Peyer's patch (tissue), 4 donors: Measurements from ENCODE around the gene ZNF787. TPM values are rescaled to one million over a fixed set of nuclear protein-coding genes. Genes with fewer than 3 reads are reported as not detected.
A peak's percentile ranks its signal among the peaks of the same experiment; 100 is the strongest.

Source experiments
- DNase-seq, 3 donors: peaks; one replicate each; pipeline ENCODE4 v3.0.0-alpha.2; 2017 to 2019
- H3K27ac ChIP-seq, 4 donors: fragments of 200-600 bp; sonication (generic); one replicate each; pipeline ENCODE4 v1.5.1; 2016 to 2019
- H3K27me3 ChIP-seq, 2 donors: fragments of 200-600 bp; sonication (generic); one replicate each; pipeline ENCODE4 v1.5.1; 2019
- H3K36me3 ChIP-seq, 3 donors: fragments of 200-600 bp; sonication (generic); one replicate each; pipeline ENCODE4 v1.5.1; 2016 to 2019
- H3K4me1 ChIP-seq, 4 donors: fragments of 200-600 bp; sonication (generic); one replicate each; pipeline ENCODE4 v1.5.1; 2016 to 2019
- H3K4me3 ChIP-seq, 4 donors: fragments of 200-600 bp; sonication (generic); 1 replicate in 3 of 4; 2 replicates in 1 of 4; pipeline ENCODE4 v1.5.1; 2016 to 2019; ENCODE audit warnings: mild to moderate bottlenecking in 1 of 4
- H3K9me3 ChIP-seq, 4 donors: fragments of 200-600 bp; sonication (generic); one replicate each; pipeline ENCODE4 v1.5.1; 2016 to 2019; ENCODE audit warnings: mild to moderate bottlenecking in 1 of 4
- POLR2A ChIP-seq, 2 donors: fragments of 450-650 bp; IDR thresholded peaks; one replicate each; pipeline ENCODE4 v1.5.1; 2017; ENCODE audit warnings: antibody characterized with exemption in 2 of 2, mild to moderate bottlenecking in 2 of 2, moderate library complexity in 2 of 2
- total RNA-seq, 4 donors: library from RNA; depleted of rRNA; stranded (reverse); fragments of >200 nt; gene quantifications; one replicate each; pipeline ENCODE4 v1.1.0, GENCODE V29; 2016
- TF ChIP-seq, protein P1 (sequence below), 6 experiments: fragments of 450-650 bp in 4 of 6; fragments of 200-600 bp in 2 of 6; sonication (generic) in 1 of 6; IDR thresholded peaks; one replicate each; pipeline ENCODE4 v1.5.1; 2017 to 2019; ENCODE audit warnings: antibody characterized with exemption in 6 of 6, mild to moderate bottlenecking in 3 of 6, moderate library complexity in 1 of 6

The ZNF787 gene
- total RNA-seq, 4 donors from 2014 or later, result 19.0 to 42.1 (median 26.9) TPM

DNA sequence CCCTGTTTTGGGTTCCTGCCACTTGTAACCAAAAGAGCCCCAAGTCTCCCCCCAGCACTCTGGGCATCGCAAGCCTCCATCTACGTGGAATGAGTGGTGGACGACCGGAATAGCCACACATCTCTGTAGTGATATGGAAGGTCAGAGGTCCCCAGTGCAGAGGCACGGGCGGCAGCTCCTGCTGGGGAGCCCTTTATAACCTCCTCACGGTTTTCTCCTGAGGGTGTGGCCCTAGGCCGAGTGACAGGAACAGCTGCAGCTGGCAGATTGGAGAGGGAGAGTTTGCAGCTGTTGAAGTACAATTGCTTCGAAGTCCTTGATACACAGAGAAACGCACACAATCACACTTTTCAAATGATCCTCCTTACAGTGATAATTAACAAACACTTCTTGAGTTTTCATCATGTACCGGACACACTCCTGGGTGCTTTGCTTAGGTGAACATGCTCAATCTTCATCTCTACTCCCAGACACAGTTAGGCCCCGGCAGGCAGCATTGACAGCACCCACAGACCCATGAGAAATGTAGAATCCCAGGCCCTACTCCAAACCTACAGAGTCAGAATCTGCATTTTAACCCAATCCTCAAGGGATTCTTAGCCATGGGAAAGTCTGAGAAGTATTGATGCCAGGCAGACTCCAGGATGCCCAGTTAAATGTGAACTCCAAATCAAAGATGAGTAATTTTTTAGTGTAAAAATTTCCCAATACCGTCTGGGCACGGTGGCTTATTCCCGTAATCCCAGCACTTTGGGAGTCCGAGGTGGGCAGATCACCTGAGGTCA is 4.9 kb upstream of the ZNF787 start:
- Histone ChIP-seq H3K27me3 (no peaks in the 10 kb centered on the region), H3K4me3 (no peak overlapping the region), H3K36me3 (no peaks in the 10 kb centered on the region), H3K27ac (no peak overlapping the region), H3K4me1 (peaks cover 0 to 8% (median 0%) of the 10 kb centered on the region in 4 donors), H3K9me3 (no peaks in the 10 kb centered on the region)
- DNase-seq, result no peak
- TF ChIP-seq, protein P1, sequence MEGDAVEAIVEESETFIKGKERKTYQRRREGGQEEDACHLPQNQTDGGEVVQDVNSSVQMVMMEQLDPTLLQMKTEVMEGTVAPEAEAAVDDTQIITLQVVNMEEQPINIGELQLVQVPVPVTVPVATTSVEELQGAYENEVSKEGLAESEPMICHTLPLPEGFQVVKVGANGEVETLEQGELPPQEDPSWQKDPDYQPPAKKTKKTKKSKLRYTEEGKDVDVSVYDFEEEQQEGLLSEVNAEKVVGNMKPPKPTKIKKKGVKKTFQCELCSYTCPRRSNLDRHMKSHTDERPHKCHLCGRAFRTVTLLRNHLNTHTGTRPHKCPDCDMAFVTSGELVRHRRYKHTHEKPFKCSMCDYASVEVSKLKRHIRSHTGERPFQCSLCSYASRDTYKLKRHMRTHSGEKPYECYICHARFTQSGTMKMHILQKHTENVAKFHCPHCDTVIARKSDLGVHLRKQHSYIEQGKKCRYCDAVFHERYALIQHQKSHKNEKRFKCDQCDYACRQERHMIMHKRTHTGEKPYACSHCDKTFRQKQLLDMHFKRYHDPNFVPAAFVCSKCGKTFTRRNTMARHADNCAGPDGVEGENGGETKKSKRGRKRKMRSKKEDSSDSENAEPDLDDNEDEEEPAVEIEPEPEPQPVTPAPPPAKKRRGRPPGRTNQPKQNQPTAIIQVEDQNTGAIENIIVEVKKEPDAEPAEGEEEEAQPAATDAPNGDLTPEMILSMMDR (IDR thresholded peaks at IDR 0.05), result no peak
- TF ChIP-seq POLR2A (IDR thresholded peaks at IDR 0.05), result no peak

GRCh38 chr19:56124578-56124977 is 3.5 kb upstream of the ZNF787 start:
- TF ChIP-seq, protein P1 (IDR thresholded peaks at IDR 0.05), result no peak
- Histone ChIP-seq H3K9me3 (no peaks in the 10 kb centered on the region), H3K27me3 (no peaks in the 10 kb centered on the region), H3K36me3 (no peaks in the 10 kb centered on the region), H3K4me1 (peaks cover 0 to 16% (median 5%) of the 10 kb centered on the region in 4 donors), H3K27ac (no peak overlapping the region), H3K4me3 (no peak overlapping the region)
- no peak for DNase-seq

GRCh38 chr19:56123266-56123891 is 2.3 kb upstream of the ZNF787 start:
- Histone ChIP-seq H3K27ac (no peak overlapping the region), H3K36me3 (no peaks in the 10 kb centered on the region), H3K4me3 (no peak overlapping the region), H3K27me3 (no peaks in the 10 kb centered on the region), H3K4me1 (peaks cover 8 to 28% (median 16%) of the 10 kb centered on the region in 4 donors), H3K9me3 (no peaks in the 10 kb centered on the region)
- DNase-seq, result no peak
- no peak for TF ChIP-seq POLR2A (IDR thresholded peaks at IDR 0.05)
- TF ChIP-seq, protein P1 (IDR thresholded peaks at IDR 0.05), result no peak

DNA sequence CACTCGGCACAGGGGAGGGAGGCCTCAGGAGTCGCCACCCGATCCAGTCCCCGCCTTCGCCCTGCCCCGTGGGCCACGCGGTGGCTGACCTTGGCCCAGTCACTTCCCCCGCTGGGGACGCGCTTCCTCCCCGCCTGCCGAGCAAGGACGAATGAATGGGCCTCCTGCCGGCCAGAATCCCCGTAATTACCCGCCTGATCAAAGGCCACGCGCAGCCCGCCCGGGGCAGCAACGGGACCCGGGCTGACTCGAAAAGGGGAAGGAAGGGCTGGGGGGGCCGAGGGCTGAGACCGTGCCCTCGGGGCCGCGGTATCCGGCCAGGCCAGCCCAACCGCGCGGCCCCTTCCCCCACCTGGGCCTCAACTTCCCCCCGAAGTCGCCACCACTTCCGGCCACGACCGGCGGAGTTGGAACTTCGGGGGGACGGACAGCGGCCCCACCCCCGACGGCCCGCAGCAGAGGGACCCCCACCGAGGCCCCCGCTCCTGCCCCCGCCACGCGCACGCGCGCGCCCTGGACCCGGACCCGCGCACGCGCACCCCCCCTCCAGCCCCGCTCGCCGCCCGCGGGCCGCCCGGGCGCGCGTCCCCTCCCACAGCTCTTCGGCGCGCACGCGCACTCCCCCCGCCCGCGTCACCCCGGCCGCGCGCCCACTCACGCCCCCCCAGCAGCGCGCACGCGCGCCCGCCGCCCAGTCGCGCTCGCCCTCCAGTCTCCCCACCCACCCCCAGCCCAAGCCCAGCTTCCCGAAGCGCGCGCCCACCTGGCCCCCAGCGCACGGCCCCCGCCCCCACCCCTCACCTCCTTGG is 520 bp downstream of the ZNF787 start:
- peak; percentile 70 to 75 for TF ChIP-seq POLR2A (IDR thresholded peaks at IDR 0.05)
- TF ChIP-seq, protein P1 (IDR thresholded peaks at IDR 0.05), result peak in 4 of 6 experiments; percentile 27 to 56 (median 51)
- DNase-seq, result peak; percentile 85 to 93 (median 93)

GRCh38 chr19:56120002-56120370 is 1.1 kb downstream of the ZNF787 start:
- no peak for DNase-seq
- TF ChIP-seq, protein P1 (IDR thresholded peaks at IDR 0.05), result no peak
- no peak for TF ChIP-seq POLR2A (IDR thresholded peaks at IDR 0.05)
- peak overlapping the region; percentile 93 to 100 (median 96) for H3K27ac ChIP-seq

More for the DNA sequence above, 520 bp downstream of the ZNF787 start:
- H3K9me3 ChIP-seq, result no peaks in the 10 kb centered on the region
- H3K4me3 ChIP-seq, result peak overlapping the region; percentile 72 to 100 (median 84)
- peaks cover 8 to 42% (median 16%) of the 10 kb centered on the region in 4 donors for H3K4me1 ChIP-seq
- H3K27me3 ChIP-seq, result no peaks in the 10 kb centered on the region
- peak overlapping the region; percentile 93 to 100 (median 96) for H3K27ac ChIP-seq
- H3K36me3 ChIP-seq, result peaks cover 0 to 6% (median 0%) of the 10 kb centered on the region in 3 donors

More at GRCh38 chr19:56120002-56120370, 1.1 kb downstream of the ZNF787 start:
- peaks cover 8 to 42% (median 16%) of the 10 kb centered on the region in 4 donors for H3K4me1 ChIP-seq
- H3K36me3 ChIP-seq, result peaks cover 0 to 6% (median 0%) of the 10 kb centered on the region in 3 donors
- H3K4me3 ChIP-seq, result peak overlapping the region; percentile 72 to 100 (median 84)
- no peaks in the 10 kb centered on the region for H3K27me3 ChIP-seq
- no peaks in the 10 kb centered on the region for H3K9me3 ChIP-seq
